PC-9 (cell line): ENCODE data around the gene ITFG1.

ENCODE experiments used
- EZH2 ChIP-seq: fragments of 200-600 bp; sonication (generic); IDR thresholded peaks from 2 replicates; pipeline ENCODE4 v1.8.0; 2017; ENCODE audit warnings: antibody characterized with exemption, low read depth
- TF ChIP-seq, protein P1 (sequence below): fragments of 200-600 bp; sonication (generic); conservative IDR thresholded peaks from 2 replicates; pipeline ENCODE4 v1.6.1; 2017; ENCODE audit warnings: mixed run types, antibody characterized with exemption, mild to moderate bottlenecking, moderate library complexity

DNA sequence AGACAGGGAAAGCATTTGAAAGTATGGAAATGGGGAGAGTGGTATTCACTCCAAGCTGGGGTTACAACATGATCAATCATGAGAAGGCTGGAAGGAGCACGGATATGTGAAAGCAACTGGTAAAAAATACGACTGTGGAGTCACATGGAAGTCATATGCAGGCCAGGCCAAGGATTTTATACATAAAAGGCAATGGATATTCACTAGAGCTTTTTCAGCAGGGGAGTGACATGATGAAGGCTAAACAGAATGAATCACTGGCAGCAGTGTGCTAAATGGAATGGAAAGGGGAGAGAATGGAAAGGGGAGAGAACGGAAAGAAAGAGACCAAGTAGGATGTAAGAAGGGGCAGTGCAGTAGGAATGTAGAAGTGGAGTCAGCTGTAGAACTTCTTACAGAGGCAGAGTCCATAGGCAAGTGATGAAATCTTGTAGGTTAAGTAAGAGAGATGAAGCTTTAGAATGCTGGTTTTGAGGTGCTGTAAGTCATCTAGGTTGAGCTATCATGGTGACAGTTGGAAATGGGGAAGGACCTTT, 304.1 kb downstream of the ITFG1 start:
- TF ChIP-seq, protein P1, sequence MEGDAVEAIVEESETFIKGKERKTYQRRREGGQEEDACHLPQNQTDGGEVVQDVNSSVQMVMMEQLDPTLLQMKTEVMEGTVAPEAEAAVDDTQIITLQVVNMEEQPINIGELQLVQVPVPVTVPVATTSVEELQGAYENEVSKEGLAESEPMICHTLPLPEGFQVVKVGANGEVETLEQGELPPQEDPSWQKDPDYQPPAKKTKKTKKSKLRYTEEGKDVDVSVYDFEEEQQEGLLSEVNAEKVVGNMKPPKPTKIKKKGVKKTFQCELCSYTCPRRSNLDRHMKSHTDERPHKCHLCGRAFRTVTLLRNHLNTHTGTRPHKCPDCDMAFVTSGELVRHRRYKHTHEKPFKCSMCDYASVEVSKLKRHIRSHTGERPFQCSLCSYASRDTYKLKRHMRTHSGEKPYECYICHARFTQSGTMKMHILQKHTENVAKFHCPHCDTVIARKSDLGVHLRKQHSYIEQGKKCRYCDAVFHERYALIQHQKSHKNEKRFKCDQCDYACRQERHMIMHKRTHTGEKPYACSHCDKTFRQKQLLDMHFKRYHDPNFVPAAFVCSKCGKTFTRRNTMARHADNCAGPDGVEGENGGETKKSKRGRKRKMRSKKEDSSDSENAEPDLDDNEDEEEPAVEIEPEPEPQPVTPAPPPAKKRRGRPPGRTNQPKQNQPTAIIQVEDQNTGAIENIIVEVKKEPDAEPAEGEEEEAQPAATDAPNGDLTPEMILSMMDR, result no peak
- no peak for TF ChIP-seq EZH2
